ENCODE results near the gene RANBP3L. TPM values are rescaled to one million over a fixed set of nuclear protein-coding genes. Genes with fewer than 3 reads are reported as not detected.

Gene RANBP3L
- polyA plus RNA-seq, 1 of the 3 experiments (the other 2 are of a cell fraction) = not detected

DNA sequence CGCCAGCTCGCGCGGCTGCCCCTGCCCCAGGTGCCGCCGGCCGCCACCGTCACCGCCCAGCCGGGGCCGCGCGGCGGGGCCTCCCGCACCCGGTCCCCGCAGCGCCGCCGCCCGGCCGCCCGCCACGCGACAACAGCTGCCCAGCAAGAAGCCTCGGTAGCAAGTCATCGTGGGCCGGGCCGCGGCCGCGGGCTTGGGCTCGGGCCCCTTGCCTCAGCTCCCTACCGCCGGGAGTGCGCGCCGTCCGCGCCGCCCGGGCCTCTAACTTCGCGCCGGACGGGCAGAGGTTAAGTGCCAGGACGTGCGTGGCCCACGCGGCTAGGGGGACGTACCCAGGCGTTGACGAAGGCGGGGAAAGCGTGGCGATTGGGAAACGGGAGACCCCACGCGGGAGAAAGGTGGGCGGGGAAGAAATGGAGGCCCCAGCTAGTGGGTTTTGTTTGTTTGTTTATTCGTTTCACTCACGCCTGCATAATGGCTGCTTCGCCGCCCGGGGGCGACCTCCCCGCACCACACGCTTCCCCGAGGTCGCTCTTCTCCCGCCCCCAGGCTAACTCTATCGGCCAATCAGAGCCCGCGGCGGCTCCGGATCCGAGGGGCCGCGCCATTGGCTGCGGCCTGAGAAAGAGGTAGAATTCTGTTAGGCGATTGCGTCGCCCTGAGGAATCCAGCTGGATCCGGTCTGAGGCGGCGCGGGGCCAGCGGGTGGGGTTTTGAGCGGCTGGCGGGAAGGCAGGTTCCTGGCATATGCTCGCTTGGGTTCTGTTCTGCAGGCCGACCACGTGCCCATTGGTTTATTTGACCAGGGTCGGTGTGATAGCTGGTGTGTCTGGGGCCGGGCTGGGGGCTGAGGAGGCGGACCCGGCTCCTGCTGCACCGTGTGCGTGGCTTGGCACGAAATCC, 59.8 kb downstream of the RANBP3L start, which contains the start of gene NADK2:
NADK2 (minus strand) TSS at position 295 of the 903 bp plus-strand sequence; CDS start at position 168, 127 bp downstream.
- Histone ChIP-seq H3K27me3 (ENCODE audit: insufficient read depth) (no peaks in the 10 kb centered on the region), H3K36me3 (replicated peaks in 1 of 2; ENCODE audit: control insufficient read depth in 1 of 2, insufficient read depth in 2 of 2, low read length in 1 of 2) (no peaks in the 10 kb centered on the region), H2AFZ (ENCODE audit: low read depth) (peak within 1 kb of the TSS; percentile 85), H3K4me2 (peak within 1 kb of the TSS; percentile 96), H3K4me3 (ENCODE audit: low read depth in 2 of 2, low read length in 1 of 2) (peak within 1 kb of the TSS; percentile 87 to 89), H4K20me1 (ENCODE audit: insufficient read depth) (no peaks in the 10 kb centered on the region), H3K9me2 (no peaks in the 10 kb centered on the region), H3K9ac (peak within 1 kb of the TSS; percentile 94), H3K79me2 (ENCODE audit: insufficient read depth) (peaks cover 39% of the 10 kb centered on the region), H3K4me1 (ENCODE audit: control insufficient read depth in 1 of 2, insufficient read depth in 2 of 2, low read depth in 1 of 2, low read length in 1 of 2) (peaks cover 21 to 28% of the 10 kb centered on the region in 2 experiments), H3K9me3 (no peaks in the 10 kb centered on the region), H3K27ac (ENCODE audit: low read depth in 2 of 2, low read length in 1 of 2) (peak within 1 kb of the TSS; percentile 90 to 92), H3F3A (replicated peaks; ENCODE audit: insufficient read depth) (peaks cover 10% of the 10 kb centered on the region)
- CTCF ChIA-PET = interaction anchor here (0.5 to 2.3 kb wide), 34 partner anchors 9 to 616 kb away, joined by 3 to 17 read pairs (median 4); partner anchors contain the start of gene LMBRD2
- peak; percentile 92 for DNase-seq
- whole genome bisulfite sequencing (ENCODE audit: low lambda C conversion rate) = under 1% methylated on average over 28 of the region's 100 CpGs
- POLR2A ChIA-PET = interaction anchor here (0.9 to 2.0 kb wide), 9 partner anchors 9 to 91 kb away, joined by 3 to 11 read pairs (median 3); partner anchors contain the start of genes LMBRD2 and SKP2
- TF ChIP-seq NFIC (IDR thresholded peaks at IDR 0.05; ENCODE audit: borderline replicate concordance) = peak; percentile 45; the same call in 1 of the 2 replicates
- TF ChIP-seq MEF2A (IDR thresholded peaks at IDR 0.05; ENCODE audit: borderline replicate concordance, low read depth) = no peak
- no peak for TF ChIP-seq JUND (IDR thresholded peaks at IDR 0.05)
- TF ChIP-seq RAD21 (IDR thresholded peaks at IDR 0.05; ENCODE audit: low read length) = peak; percentile 35; the same call in 1 of the 2 replicates
- TF ChIP-seq RCOR1 (IDR thresholded peaks at IDR 0.05; ENCODE audit: low read length) = no peak
- TF ChIP-seq, protein P1, sequence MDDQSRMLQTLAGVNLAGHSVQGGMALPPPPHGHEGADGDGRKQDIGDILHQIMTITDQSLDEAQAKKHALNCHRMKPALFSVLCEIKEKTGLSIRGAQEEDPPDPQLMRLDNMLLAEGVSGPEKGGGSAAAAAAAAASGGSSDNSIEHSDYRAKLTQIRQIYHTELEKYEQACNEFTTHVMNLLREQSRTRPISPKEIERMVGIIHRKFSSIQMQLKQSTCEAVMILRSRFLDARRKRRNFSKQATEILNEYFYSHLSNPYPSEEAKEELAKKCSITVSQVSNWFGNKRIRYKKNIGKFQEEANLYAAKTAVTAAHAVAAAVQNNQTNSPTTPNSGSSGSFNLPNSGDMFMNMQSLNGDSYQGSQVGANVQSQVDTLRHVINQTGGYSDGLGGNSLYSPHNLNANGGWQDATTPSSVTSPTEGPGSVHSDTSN (IDR thresholded peaks at IDR 0.05) = no peak
- TF ChIP-seq, protein P2, sequence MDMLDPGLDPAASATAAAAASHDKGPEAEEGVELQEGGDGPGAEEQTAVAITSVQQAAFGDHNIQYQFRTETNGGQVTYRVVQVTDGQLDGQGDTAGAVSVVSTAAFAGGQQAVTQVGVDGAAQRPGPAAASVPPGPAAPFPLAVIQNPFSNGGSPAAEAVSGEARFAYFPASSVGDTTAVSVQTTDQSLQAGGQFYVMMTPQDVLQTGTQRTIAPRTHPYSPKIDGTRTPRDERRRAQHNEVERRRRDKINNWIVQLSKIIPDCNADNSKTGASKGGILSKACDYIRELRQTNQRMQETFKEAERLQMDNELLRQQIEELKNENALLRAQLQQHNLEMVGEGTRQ (IDR thresholded peaks at IDR 0.05; ENCODE audit: borderline replicate concordance, low read depth, low read length) = no peak
- 0 out of 2 replicates have a peak, but pooled peaks have one; percentile 62 for TF ChIP-seq YY1 (IDR thresholded peaks at IDR 0.05; ENCODE audit: low read depth)
- peak; percentile 38 for TF ChIP-seq CHD2 (IDR thresholded peaks at IDR 0.05; ENCODE audit: low read length, partially characterized antibody)
- TF ChIP-seq EZH2phosphoT487 (IDR thresholded peaks at IDR 0.05; ENCODE audit: borderline replicate concordance, low read depth) = no peak
- TF ChIP-seq, protein P3, sequence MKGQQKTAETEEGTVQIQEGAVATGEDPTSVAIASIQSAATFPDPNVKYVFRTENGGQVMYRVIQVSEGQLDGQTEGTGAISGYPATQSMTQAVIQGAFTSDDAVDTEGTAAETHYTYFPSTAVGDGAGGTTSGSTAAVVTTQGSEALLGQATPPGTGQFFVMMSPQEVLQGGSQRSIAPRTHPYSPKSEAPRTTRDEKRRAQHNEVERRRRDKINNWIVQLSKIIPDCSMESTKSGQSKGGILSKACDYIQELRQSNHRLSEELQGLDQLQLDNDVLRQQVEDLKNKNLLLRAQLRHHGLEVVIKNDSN (IDR thresholded peaks at IDR 0.05; ENCODE audit: borderline replicate concordance, low read depth) = peak; percentile 50; the same call in 1 of the 2 replicates
- TF ChIP-seq NRF1 (IDR thresholded peaks at IDR 0.05; ENCODE audit: low read depth, low read length) = peak; percentile 33; the same call in 1 of the 2 replicates
- 0 out of 2 replicates have a peak, but pooled peaks have one; percentile 22 for TF ChIP-seq TEAD4 (IDR thresholded peaks at IDR 0.05; ENCODE audit: borderline replicate concordance, insufficient read depth)
- TF ChIP-seq FOXJ3 (CRISPR knock-in tag; IDR thresholded peaks at IDR 0.05) = no peak
- TF ChIP-seq SIN3A (IDR thresholded peaks at IDR 0.05; ENCODE audit: borderline replicate concordance, low read depth, low read length) = peak; percentile 68; the same call in 1 of the 2 replicates
- no peak; the same call in 1 of the 2 replicates for TF ChIP-seq RXRA (IDR thresholded peaks at IDR 0.05; ENCODE audit: borderline replicate concordance, low read depth)
- TF ChIP-seq GABPA (IDR thresholded peaks at IDR 0.05; ENCODE audit: low read depth) = no peak
- TF ChIP-seq, protein P4, sequence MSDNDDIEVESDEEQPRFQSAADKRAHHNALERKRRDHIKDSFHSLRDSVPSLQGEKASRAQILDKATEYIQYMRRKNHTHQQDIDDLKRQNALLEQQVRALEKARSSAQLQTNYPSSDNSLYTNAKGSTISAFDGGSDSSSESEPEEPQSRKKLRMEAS (IDR thresholded peaks at IDR 0.05; ENCODE audit: low read depth) = peak; percentile 98
- TF ChIP-seq RFX5 (IDR thresholded peaks at IDR 0.05; ENCODE audit: low read length) = no peak
- TF ChIP-seq, protein P5, sequence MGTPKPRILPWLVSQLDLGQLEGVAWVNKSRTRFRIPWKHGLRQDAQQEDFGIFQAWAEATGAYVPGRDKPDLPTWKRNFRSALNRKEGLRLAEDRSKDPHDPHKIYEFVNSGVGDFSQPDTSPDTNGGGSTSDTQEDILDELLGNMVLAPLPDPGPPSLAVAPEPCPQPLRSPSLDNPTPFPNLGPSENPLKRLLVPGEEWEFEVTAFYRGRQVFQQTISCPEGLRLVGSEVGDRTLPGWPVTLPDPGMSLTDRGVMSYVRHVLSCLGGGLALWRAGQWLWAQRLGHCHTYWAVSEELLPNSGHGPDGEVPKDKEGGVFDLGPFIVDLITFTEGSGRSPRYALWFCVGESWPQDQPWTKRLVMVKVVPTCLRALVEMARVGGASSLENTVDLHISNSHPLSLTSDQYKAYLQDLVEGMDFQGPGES (IDR thresholded peaks at IDR 0.05; ENCODE audit: low read depth, low read length) = no peak
- peak; percentile 17; the same call in 1 of the 2 replicates for TF ChIP-seq POLR2AphosphoS5 (IDR thresholded peaks at IDR 0.05; ENCODE audit: low read depth, low read length)
- TF ChIP-seq EP300 (IDR thresholded peaks at IDR 0.05; ENCODE audit: borderline replicate concordance in 1 of 2, low read depth in 1 of 2, low read length in 1 of 2) = peak in 1 of 2 experiments; percentile 49; a peak in 2 of 4 replicates
- TF ChIP-seq MXI1 (IDR thresholded peaks at IDR 0.05; ENCODE audit: low read depth, low read length) = peak; percentile 92
- peak; percentile 36; the same call in 1 of the 2 replicates for TF ChIP-seq GATA2 (CRISPR knock-in tag; IDR thresholded peaks at IDR 0.05)
- TF ChIP-seq, protein P6, sequence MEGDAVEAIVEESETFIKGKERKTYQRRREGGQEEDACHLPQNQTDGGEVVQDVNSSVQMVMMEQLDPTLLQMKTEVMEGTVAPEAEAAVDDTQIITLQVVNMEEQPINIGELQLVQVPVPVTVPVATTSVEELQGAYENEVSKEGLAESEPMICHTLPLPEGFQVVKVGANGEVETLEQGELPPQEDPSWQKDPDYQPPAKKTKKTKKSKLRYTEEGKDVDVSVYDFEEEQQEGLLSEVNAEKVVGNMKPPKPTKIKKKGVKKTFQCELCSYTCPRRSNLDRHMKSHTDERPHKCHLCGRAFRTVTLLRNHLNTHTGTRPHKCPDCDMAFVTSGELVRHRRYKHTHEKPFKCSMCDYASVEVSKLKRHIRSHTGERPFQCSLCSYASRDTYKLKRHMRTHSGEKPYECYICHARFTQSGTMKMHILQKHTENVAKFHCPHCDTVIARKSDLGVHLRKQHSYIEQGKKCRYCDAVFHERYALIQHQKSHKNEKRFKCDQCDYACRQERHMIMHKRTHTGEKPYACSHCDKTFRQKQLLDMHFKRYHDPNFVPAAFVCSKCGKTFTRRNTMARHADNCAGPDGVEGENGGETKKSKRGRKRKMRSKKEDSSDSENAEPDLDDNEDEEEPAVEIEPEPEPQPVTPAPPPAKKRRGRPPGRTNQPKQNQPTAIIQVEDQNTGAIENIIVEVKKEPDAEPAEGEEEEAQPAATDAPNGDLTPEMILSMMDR (IDR thresholded peaks at IDR 0.05) = peak; percentile 64
- TF ChIP-seq FOSL2 (IDR thresholded peaks at IDR 0.05; ENCODE audit: borderline replicate concordance, low read depth) = no peak
